Heart left ventricle (tissue), 13 donors: Measurements from ENCODE around the gene SLC35F1.

ENCODE experiments used
- POLR2A ChIP-seq, 2 donors: fragments of 450-650 bp; IDR thresholded peaks; one replicate each; pipeline ENCODE4 v1.6.1; 2017; ENCODE audit warnings: antibody characterized with exemption in 2 of 2, mild to moderate bottlenecking in 2 of 2, moderate library complexity in 2 of 2
- TF ChIP-seq, protein P1 (sequence below), 12 donors: fragments of 200-600 bp; sonication (generic) in 4 of 12; IDR thresholded peaks; one replicate each; pipeline versions ENCODE4 v1.5.0 to v1.8.0; 2018 to 2022; ENCODE audit warnings: antibody characterized with exemption in 12 of 12, mild to moderate bottlenecking in 5 of 12
- donor health status: ischemic (EF 13 %, LVEDD 7.1; RV severe dilation, severe dysfunction).
- donor health status: DM: no; HTN: yes; CAD: no.
- donor health status: DM: no; HTN: no; CAD: no.
- donor health status: ischemic (EF 25% LVEDD 6.9; RV normal size, moderate dysfunction).
- donor health status: ischemic (EF 25% LVEDD 5.7; RV mildly dilated, moderate dysfunction).
- donor health status: ischemic (EF 35%, LVEDD 5.7; RV mildly dilated, moderate dysfunction).
- donor health status: nonischemic (EF 11% LVEDD 7.7; RV severe dilation, severe dysfunction).
- donor health status: DM: yes; HTN: yes; CAD: no.
- donor health status: PGD.
- donor health status: ischemic (EF 29% LVEDD 5.4; RV normal size, mild dysfunction).
- donor health status: nonischemic (EF 23%, LVEDD 6.1; RV moderate dilation, normal function).

DNA sequence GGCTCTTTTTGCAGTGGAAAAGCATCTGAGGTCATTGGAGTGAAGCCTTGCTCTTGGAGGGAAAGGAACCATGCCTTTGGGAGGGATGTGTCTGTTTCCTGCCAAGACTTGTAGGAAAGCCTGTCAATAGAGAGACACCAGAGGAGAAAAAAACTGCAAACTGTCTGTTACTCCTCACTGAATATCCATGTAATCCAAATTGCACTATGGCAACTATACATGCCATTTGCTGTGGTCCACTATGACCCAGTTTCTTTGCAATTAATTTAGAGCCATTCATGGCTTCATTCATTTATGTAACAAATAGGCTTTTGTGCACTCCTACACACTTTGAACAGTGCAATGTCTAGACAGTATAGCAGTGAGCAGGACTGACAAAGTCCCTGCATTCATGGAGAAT lies 296.5 kb downstream of the SLC35F1 start:
- TF ChIP-seq POLR2A (IDR thresholded peaks at IDR 0.05): no peak
- TF ChIP-seq, protein P1, sequence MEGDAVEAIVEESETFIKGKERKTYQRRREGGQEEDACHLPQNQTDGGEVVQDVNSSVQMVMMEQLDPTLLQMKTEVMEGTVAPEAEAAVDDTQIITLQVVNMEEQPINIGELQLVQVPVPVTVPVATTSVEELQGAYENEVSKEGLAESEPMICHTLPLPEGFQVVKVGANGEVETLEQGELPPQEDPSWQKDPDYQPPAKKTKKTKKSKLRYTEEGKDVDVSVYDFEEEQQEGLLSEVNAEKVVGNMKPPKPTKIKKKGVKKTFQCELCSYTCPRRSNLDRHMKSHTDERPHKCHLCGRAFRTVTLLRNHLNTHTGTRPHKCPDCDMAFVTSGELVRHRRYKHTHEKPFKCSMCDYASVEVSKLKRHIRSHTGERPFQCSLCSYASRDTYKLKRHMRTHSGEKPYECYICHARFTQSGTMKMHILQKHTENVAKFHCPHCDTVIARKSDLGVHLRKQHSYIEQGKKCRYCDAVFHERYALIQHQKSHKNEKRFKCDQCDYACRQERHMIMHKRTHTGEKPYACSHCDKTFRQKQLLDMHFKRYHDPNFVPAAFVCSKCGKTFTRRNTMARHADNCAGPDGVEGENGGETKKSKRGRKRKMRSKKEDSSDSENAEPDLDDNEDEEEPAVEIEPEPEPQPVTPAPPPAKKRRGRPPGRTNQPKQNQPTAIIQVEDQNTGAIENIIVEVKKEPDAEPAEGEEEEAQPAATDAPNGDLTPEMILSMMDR (IDR thresholded peaks at IDR 0.05): no peak
